ENCODE results near the gene ZNF597. TPM values are rescaled to one million over a fixed set of nuclear protein-coding genes. Genes with fewer than 3 reads are reported as not detected.

Gene ZNF597
- total and polyA plus RNA-seq, 2 experiments from 2014 or later = 1.2 to 2.4 TPM

GRCh38 chr16:3465301-3465700, 22.0 kb upstream of the ZNF597 start:
- H3K79me2 ChIP-seq (replicated peaks; ENCODE audit: insufficient read depth) = peaks cover 96% of the 10 kb centered on the region
- H3K4me1 Mint-ChIP-seq = peaks cover 65% of the 10 kb centered on the region
- H3K27ac Mint-ChIP-seq = no peak overlapping the region; the same call in 1 of the 2 replicates

More at GRCh38 chr16:3465301-3465700, 22.0 kb upstream of the ZNF597 start:
- ATAC-seq = no peak
- Mint-ChIP-seq H3K27me3 (ENCODE audit: insufficient read depth, low read depth, poor library complexity) (peaks cover 15% of the 10 kb centered on the region), H3K4me3 (no peak overlapping the region; the same call in 2 of the 3 replicates), H3K9me3 (no peaks in the 10 kb centered on the region; the same call in 1 of the 3 replicates), H3K36me3 (ENCODE audit: low read depth) (peaks cover 25% of the 10 kb centered on the region)
- DNase-seq (ENCODE audit: low spot score) = no peak
- Histone ChIP-seq H3K4me3 (no peak overlapping the region), H3K4me2 (no peak overlapping the region), H3F3A (replicated peaks; ENCODE audit: low read depth) (no peaks in the 10 kb centered on the region; the same call in 1 of the 2 replicates), H3K4me1 (ENCODE audit: insufficient read depth) (peaks cover 43% of the 10 kb centered on the region), H4K20me1 (replicated peaks; ENCODE audit: insufficient read depth) (peaks cover 30% of the 10 kb centered on the region), H2AFZ (no peak overlapping the region), H3K27me3 (ENCODE audit: insufficient read depth) (no peaks in the 10 kb centered on the region), H3K27ac (ENCODE audit: low read depth) (no peak overlapping the region), H3K9me2 (ENCODE audit: insufficient read depth) (no peaks in the 10 kb centered on the region), H3K36me3 (ENCODE audit: insufficient read depth) (no peaks in the 10 kb centered on the region)
- TF ChIP-seq, protein P1, sequence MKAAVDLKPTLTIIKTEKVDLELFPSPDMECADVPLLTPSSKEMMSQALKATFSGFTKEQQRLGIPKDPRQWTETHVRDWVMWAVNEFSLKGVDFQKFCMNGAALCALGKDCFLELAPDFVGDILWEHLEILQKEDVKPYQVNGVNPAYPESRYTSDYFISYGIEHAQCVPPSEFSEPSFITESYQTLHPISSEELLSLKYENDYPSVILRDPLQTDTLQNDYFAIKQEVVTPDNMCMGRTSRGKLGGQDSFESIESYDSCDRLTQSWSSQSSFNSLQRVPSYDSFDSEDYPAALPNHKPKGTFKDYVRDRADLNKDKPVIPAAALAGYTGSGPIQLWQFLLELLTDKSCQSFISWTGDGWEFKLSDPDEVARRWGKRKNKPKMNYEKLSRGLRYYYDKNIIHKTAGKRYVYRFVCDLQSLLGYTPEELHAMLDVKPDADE (IDR thresholded peaks at IDR 0.05) = no peak
- TF ChIP-seq ZNF331 (CRISPR knock-in tag; IDR thresholded peaks at IDR 0.05; ENCODE audit: low read depth) (no peak), EZH2phosphoT487 (IDR thresholded peaks at IDR 0.05; ENCODE audit: unreplicated experiment) (no peak), NANOG (IDR thresholded peaks at IDR 0.05; ENCODE audit: borderline replicate concordance) (no peak), POLR2AphosphoS5 (IDR thresholded peaks at IDR 0.05; ENCODE audit: low read depth) (no peak), ZNF462 (CRISPR knock-in tag; IDR thresholded peaks at IDR 0.05) (no peak), STAT1 (IDR thresholded peaks at IDR 0.05; ENCODE audit: unreplicated experiment) (no peak), JUNB (IDR thresholded peaks at IDR 0.05; ENCODE audit: unreplicated experiment) (no peak), CREB1 (CRISPR knock-in tag; IDR thresholded peaks at IDR 0.05; ENCODE audit: low read depth) (no peak), ZNF114 (CRISPR knock-in tag; IDR thresholded peaks at IDR 0.05) (no peak), EZH2 (IDR thresholded peaks at IDR 0.05; ENCODE audit: low read depth, unreplicated experiment) (no peak)
- TF ChIP-seq, protein P2, sequence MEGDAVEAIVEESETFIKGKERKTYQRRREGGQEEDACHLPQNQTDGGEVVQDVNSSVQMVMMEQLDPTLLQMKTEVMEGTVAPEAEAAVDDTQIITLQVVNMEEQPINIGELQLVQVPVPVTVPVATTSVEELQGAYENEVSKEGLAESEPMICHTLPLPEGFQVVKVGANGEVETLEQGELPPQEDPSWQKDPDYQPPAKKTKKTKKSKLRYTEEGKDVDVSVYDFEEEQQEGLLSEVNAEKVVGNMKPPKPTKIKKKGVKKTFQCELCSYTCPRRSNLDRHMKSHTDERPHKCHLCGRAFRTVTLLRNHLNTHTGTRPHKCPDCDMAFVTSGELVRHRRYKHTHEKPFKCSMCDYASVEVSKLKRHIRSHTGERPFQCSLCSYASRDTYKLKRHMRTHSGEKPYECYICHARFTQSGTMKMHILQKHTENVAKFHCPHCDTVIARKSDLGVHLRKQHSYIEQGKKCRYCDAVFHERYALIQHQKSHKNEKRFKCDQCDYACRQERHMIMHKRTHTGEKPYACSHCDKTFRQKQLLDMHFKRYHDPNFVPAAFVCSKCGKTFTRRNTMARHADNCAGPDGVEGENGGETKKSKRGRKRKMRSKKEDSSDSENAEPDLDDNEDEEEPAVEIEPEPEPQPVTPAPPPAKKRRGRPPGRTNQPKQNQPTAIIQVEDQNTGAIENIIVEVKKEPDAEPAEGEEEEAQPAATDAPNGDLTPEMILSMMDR (conservative IDR thresholded peaks at IDR 0.05; ENCODE audit: low read depth in 2 of 2) = no peak
- TF ChIP-seq, protein P3, sequence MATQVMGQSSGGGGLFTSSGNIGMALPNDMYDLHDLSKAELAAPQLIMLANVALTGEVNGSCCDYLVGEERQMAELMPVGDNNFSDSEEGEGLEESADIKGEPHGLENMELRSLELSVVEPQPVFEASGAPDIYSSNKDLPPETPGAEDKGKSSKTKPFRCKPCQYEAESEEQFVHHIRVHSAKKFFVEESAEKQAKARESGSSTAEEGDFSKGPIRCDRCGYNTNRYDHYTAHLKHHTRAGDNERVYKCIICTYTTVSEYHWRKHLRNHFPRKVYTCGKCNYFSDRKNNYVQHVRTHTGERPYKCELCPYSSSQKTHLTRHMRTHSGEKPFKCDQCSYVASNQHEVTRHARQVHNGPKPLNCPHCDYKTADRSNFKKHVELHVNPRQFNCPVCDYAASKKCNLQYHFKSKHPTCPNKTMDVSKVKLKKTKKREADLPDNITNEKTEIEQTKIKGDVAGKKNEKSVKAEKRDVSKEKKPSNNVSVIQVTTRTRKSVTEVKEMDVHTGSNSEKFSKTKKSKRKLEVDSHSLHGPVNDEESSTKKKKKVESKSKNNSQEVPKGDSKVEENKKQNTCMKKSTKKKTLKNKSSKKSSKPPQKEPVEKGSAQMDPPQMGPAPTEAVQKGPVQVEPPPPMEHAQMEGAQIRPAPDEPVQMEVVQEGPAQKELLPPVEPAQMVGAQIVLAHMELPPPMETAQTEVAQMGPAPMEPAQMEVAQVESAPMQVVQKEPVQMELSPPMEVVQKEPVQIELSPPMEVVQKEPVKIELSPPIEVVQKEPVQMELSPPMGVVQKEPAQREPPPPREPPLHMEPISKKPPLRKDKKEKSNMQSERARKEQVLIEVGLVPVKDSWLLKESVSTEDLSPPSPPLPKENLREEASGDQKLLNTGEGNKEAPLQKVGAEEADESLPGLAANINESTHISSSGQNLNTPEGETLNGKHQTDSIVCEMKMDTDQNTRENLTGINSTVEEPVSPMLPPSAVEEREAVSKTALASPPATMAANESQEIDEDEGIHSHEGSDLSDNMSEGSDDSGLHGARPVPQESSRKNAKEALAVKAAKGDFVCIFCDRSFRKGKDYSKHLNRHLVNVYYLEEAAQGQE (IDR thresholded peaks at IDR 0.05; ENCODE audit: unreplicated experiment) = no peak

All from GM23338 (cell line).